ENCODE data around the gene MPLKIP.

Gene MPLKIP

GRCh38 chr7:40097728-40098127 is 36.7 kb downstream of the MPLKIP start:
- Histone ChIP-seq H3K27ac (ENCODE audit: low read length) (no peak overlapping the region), H3K36me3 (replicated peaks; ENCODE audit: low read depth, low read length) (peaks cover 25% of the 10 kb centered on the region), H3K27me3 (ENCODE audit: low read depth, low read length) (no peaks in the 10 kb centered on the region), H3K4me2 (ENCODE audit: low read length) (no peak overlapping the region), H3K4me1 (ENCODE audit: low read length) (no peaks in the 10 kb centered on the region), H3K4me3 (ENCODE audit: low read length) (no peak overlapping the region), H3K9me3 (ENCODE audit: insufficient read depth, low read length) (no peaks in the 10 kb centered on the region), H3K9ac (ENCODE audit: low read length) (no peak overlapping the region), H2AFZ (ENCODE audit: low read depth, low read length) (no peak overlapping the region), H3K79me2 (ENCODE audit: low read length) (no peaks in the 10 kb centered on the region), H4K20me1 (ENCODE audit: insufficient read depth, low read length) (no peaks in the 10 kb centered on the region)
- TF ChIP-seq EZH2phosphoT487 (IDR thresholded peaks at IDR 0.05; ENCODE audit: low read depth) (no peak), CTCF (IDR thresholded peaks at IDR 0.05; ENCODE audit: low read depth, low read length) (no peak)

GRCh38 chr7:40095695-40096327 is 38.6 kb downstream of the MPLKIP start:
- Histone ChIP-seq H3K27ac (ENCODE audit: low read length) (no peak overlapping the region), H3K4me3 (ENCODE audit: low read length) (no peak overlapping the region), H3K79me2 (ENCODE audit: low read length) (no peaks in the 10 kb centered on the region), H4K20me1 (ENCODE audit: insufficient read depth, low read length) (no peaks in the 10 kb centered on the region), H2AFZ (ENCODE audit: low read depth, low read length) (no peak overlapping the region), H3K4me1 (ENCODE audit: low read length) (no peaks in the 10 kb centered on the region), H3K9me3 (ENCODE audit: insufficient read depth, low read length) (no peaks in the 10 kb centered on the region), H3K9ac (ENCODE audit: low read length) (no peak overlapping the region), H3K4me2 (ENCODE audit: low read length) (no peak overlapping the region), H3K27me3 (ENCODE audit: low read depth, low read length) (no peaks in the 10 kb centered on the region), H3K36me3 (replicated peaks; ENCODE audit: low read depth, low read length) (peaks cover 25% of the 10 kb centered on the region)
- TF ChIP-seq CTCF (IDR thresholded peaks at IDR 0.05; ENCODE audit: low read depth, low read length) (no peak), EZH2phosphoT487 (IDR thresholded peaks at IDR 0.05; ENCODE audit: low read depth) (no peak)

- no peaks in the 10 kb centered on the region for H3K9me3 ChIP-seq (ENCODE audit: insufficient read depth, low read length)
- H3K79me2 ChIP-seq (ENCODE audit: low read length), result no peaks in the 10 kb centered on the region
- peaks cover 25% of the 10 kb centered on the region for H3K36me3 ChIP-seq (replicated peaks; ENCODE audit: low read depth, low read length)
- H2AFZ ChIP-seq (ENCODE audit: low read depth, low read length), result no peak overlapping the region
- H3K27me3 ChIP-seq (ENCODE audit: low read depth, low read length), result no peaks in the 10 kb centered on the region
- H3K9ac ChIP-seq (ENCODE audit: low read length), result no peak overlapping the region
- no peak overlapping the region for H3K4me3 ChIP-seq (ENCODE audit: low read length)
- no peaks in the 10 kb centered on the region for H4K20me1 ChIP-seq (ENCODE audit: insufficient read depth, low read length)
- H3K4me1 ChIP-seq (ENCODE audit: low read length), result no peaks in the 10 kb centered on the region
- no peak overlapping the region for H3K4me2 ChIP-seq (ENCODE audit: low read length)
- no peak for TF ChIP-seq CTCF (IDR thresholded peaks at IDR 0.05; ENCODE audit: low read depth, low read length)
- TF ChIP-seq EZH2phosphoT487 (IDR thresholded peaks at IDR 0.05; ENCODE audit: low read depth), result no peak
- H3K27ac ChIP-seq (ENCODE audit: low read length), result no peak overlapping the region
Observed at GRCh38 chr7:40095230-40095629, 39.2 kb downstream of the MPLKIP start.

- H3K36me3 ChIP-seq (replicated peaks; ENCODE audit: low read depth, low read length), result peaks cover 25% of the 10 kb centered on the region
- no peak for TF ChIP-seq CTCF (IDR thresholded peaks at IDR 0.05; ENCODE audit: low read depth, low read length)
- no peak for TF ChIP-seq EZH2phosphoT487 (IDR thresholded peaks at IDR 0.05; ENCODE audit: low read depth)
- H3K4me3 ChIP-seq (ENCODE audit: low read length), result no peak overlapping the region
Observed at GRCh38 chr7:40093631-40094350, 40.6 kb downstream of the MPLKIP start.

More at GRCh38 chr7:40093631-40094350, 40.6 kb downstream of the MPLKIP start:
- H3K79me2 ChIP-seq (ENCODE audit: low read length), result no peaks in the 10 kb centered on the region
- no peaks in the 10 kb centered on the region for H3K4me1 ChIP-seq (ENCODE audit: low read length)
- H3K4me2 ChIP-seq (ENCODE audit: low read length), result no peak overlapping the region
- no peaks in the 10 kb centered on the region for H3K9me3 ChIP-seq (ENCODE audit: insufficient read depth, low read length)
- no peak overlapping the region for H3K27ac ChIP-seq (ENCODE audit: low read length)
- H4K20me1 ChIP-seq (ENCODE audit: insufficient read depth, low read length), result no peaks in the 10 kb centered on the region
- no peaks in the 10 kb centered on the region for H3K27me3 ChIP-seq (ENCODE audit: low read depth, low read length)
- H2AFZ ChIP-seq (ENCODE audit: low read depth, low read length), result no peak overlapping the region
- no peak overlapping the region for H3K9ac ChIP-seq (ENCODE audit: low read length)

Measured in OCI-LY3 (cell line).